GM12878 (cell line): ENCODE results near the gene MFN2. TPM values are rescaled to one million over a fixed set of nuclear protein-coding genes. Genes with fewer than 3 reads are reported as not detected.

Experiments used
- ATAC-seq: fragments of 200-7000 bp; cut with Tn5 transposase; 3 replicates; pipeline ENCODE4 v1.9.1; 2020; ENCODE audit warnings: mild to moderate bottlenecking, moderate library complexity
- BruUV-seq: library from RNA; stranded (reverse); fragments of 400-500 nt; replicated peaks from 2 replicates; lab custom pipeline; 2021; lab: Mats Ljungman, UMichigan
- CTCF ChIA-PET: fragments of 300-600 bp; sonication (Branson Sonifier 250); formaldehyde crosslinking; extraction: SDS; loops from one replicate; lab custom pipeline; 2021; ENCODE audit warnings: inconsistent platforms; lab: Yijun Ruan, JAX
- POLR2A ChIA-PET: fragments of 350-600 bp; formaldehyde crosslinking; extraction: SDS; loops from one replicate; lab custom pipeline; 2021; ENCODE audit warnings: inconsistent platforms; lab: Charles Lee
- RAD21 ChIA-PET: fragments of 300-600 bp; sonication (Branson Sonifier 250); formaldehyde crosslinking; loops from one replicate; lab custom pipeline; 2023; ENCODE audit warnings: antibody characterized with exemption; ENCODE audit not compliant: unreplicated experiment; lab: Charles Lee
- SMC1A ChIA-PET: fragments of 300-600 bp; sonication (Branson Sonifier 250); formaldehyde crosslinking; loops from one replicate; lab custom pipeline; 2023; ENCODE audit not compliant: unreplicated experiment, uncharacterized antibody; lab: Charles Lee
- DNase-seq: peaks from one replicate; pipeline ENCODE4 v3.0.0-alpha.2; 2011; ENCODE audit warnings: low read depth, low spot score
- FAIRE-seq: peaks from 3 replicates; lab custom pipeline; 2011; peaks lifted over from hg19 to GRCh38; lab: Jason Lieb, UNC
- H2AFZ ChIP-seq: 2 replicates; pipeline ENCODE4 v1.6.0; 2011; ENCODE audit warnings: low read depth, low read length, control low read depth; ENCODE audit not compliant: control insufficient read depth
- H3K27ac ChIP-seq: 2 replicates; pipeline ENCODE4 v1.5.1; 2011; ENCODE audit warnings: control low read depth; ENCODE audit not compliant: control insufficient read depth, insufficient read depth
- H3K27me3 ChIP-seq, 2 experiments: replicated peaks in 1 of 2; 2 replicates each; pipeline versions ENCODE4 v1.6.0 to v1.6.1; 2011; ENCODE audit warnings: low read length in 1 of 2; ENCODE audit not compliant: control insufficient read depth in 2 of 2, insufficient read depth in 2 of 2
- H3K36me3 ChIP-seq, 2 experiments: 2 replicates each; pipeline ENCODE4 v1.5.1; 2011; ENCODE audit warnings: low read length in 1 of 2; ENCODE audit not compliant: control insufficient read depth in 2 of 2, insufficient read depth in 2 of 2
- H3K4me1 ChIP-seq: 2 replicates; pipeline ENCODE4 v1.6.1; 2011; ENCODE audit warnings: mild to moderate bottlenecking, low read length, moderate library complexity, mixed read lengths; ENCODE audit not compliant: control insufficient read depth, insufficient read depth
- H3K4me2 ChIP-seq: 2 replicates; pipeline ENCODE4 v1.6.0; 2011; ENCODE audit warnings: control low read depth; ENCODE audit not compliant: control insufficient read depth, insufficient read depth
- H3K4me3 ChIP-seq: fragments of 200-600 bp; sonication (generic); 2 replicates; pipeline ENCODE4 v1.5.1; 2016
- H3K79me2 ChIP-seq: 2 replicates; pipeline ENCODE4 v1.6.0; 2011; ENCODE audit warnings: low read length; ENCODE audit not compliant: control insufficient read depth, insufficient read depth
- H3K9ac ChIP-seq: 2 replicates; pipeline ENCODE4 v1.8.0; 2011; ENCODE audit warnings: low read length, control low read depth, mixed read lengths; ENCODE audit not compliant: control insufficient read depth, insufficient read depth
- H3K9me3 ChIP-seq: replicated peaks from 3 replicates; pipeline ENCODE4 v1.5.1; 2011; ENCODE audit warnings: mild to moderate bottlenecking, low read length; ENCODE audit not compliant: control insufficient read depth, insufficient read depth
- H4K20me1 ChIP-seq: 2 replicates; pipeline ENCODE4 v1.6.0; 2011; ENCODE audit not compliant: control insufficient read depth, insufficient read depth
- BCL11A ChIP-seq: IDR thresholded peaks from 2 replicates; pipeline ENCODE4 v1.6.1; 2011; ENCODE audit warnings: low read depth, low read length
- EP300 ChIP-seq, 2 experiments: fragments of 150-350 bp in 1 of 2; IDR thresholded peaks; 2 replicates each; pipeline ENCODE4 v1.6.1; 2011 to 2012; ENCODE audit warnings: low read depth in 2 of 2, low read length in 2 of 2, borderline replicate concordance in 1 of 2, improper control_type of control experiment in 1 of 2, inconsistent platforms in 1 of 2; ENCODE audit not compliant: control insufficient read depth in 1 of 2
- MEF2A ChIP-seq: IDR thresholded peaks from 2 replicates; pipeline ENCODE4 v1.6.1; 2011; ENCODE audit warnings: low read depth, mild to moderate bottlenecking, low read length, moderate library complexity; ENCODE audit not compliant: insufficient read depth
- NFYB ChIP-seq: IDR thresholded peaks from 2 replicates; pipeline ENCODE4 v1.6.1; 2011; ENCODE audit warnings: low read depth, mild to moderate bottlenecking, low read length, improper control_type of control experiment, moderate library complexity; ENCODE audit not compliant: insufficient read depth
- RCOR1 ChIP-seq: conservative IDR thresholded peaks from 2 replicates; pipeline ENCODE4 v1.6.1; 2012; ENCODE audit warnings: low read depth, low read length, improper control_type of control experiment
- RFX5 ChIP-seq: IDR thresholded peaks from 2 replicates; pipeline ENCODE4 v1.6.1; 2011; ENCODE audit warnings: low read depth, low read length, improper control_type of control experiment
- ZBED1 ChIP-seq: IDR thresholded peaks from 2 replicates; pipeline ENCODE4 v1.6.1; 2016; ENCODE audit warnings: borderline replicate concordance
- WGBS: methylation state at CpG from one replicate; pipeline ENCODE4 v1.1.6; 2016; ENCODE audit warnings: low lambda C conversion rate; ENCODE audit not compliant: insufficient replicate concordance, insufficient coverage; ENCODE audit errors: missing lambda C conversion rate; 5-methylcytosine and 5-hydroxymethylcytosine counted together
- in situ Hi-C: fragments of 300-500 bp; cut with MboI; formaldehyde crosslinking; loops from 9 replicates; pipeline ENCODE4 v1.14.3; 2018; ENCODE audit warnings: mixed read lengths
- intact Hi-C: fragments of 100-400 bp; cut with micrococcal nuclease; formaldehyde crosslinking; loops from one replicate; pipeline ENCODE4 v1.14.2; 2022; ENCODE audit not compliant: unreplicated experiment
- polyA plus RNA-seq, 11 experiments: library from polyadenylated mRNA; depleted of rRNA in 4 of 11; unstranded in 6 of 11; stranded (reverse) in 5 of 11; fragments of >200 nt; fragmentation: Nextera tagmentation in 4 of 11; fragmentation: Illumina TruSeq in 1 of 11; extraction: Ambion mirVana in 4 of 11; extraction: Trizol in 1 of 11; gene quantifications; 1 replicate in 1 of 11; 2 replicates in 10 of 11; pipeline versions ENCODE4 v1.2.1 to v1.2.3, GENCODE V29; 2011 to 2016; ENCODE audit warnings: inconsistent platforms in 2 of 11, missing spikeins in 2 of 11, low read depth in 1 of 11
- total RNA-seq, 4 experiments: library from RNA; depleted of rRNA in 3 of 4; stranded (reverse); fragments of >200 nt in 3 of 4; fragmentation: Illumina TruSeq in 1 of 4; extraction: Trizol in 1 of 4; gene quantifications; 2 replicates each; pipeline versions ENCODE4 v1.2.1 to v1.2.3, GENCODE V29; 2013 to 2021
- TF ChIP-seq, protein P1 (sequence below): IDR thresholded peaks from 2 replicates; pipeline ENCODE4 v1.6.1; 2011; ENCODE audit warnings: low read depth, low read length, improper control_type of control experiment, borderline replicate concordance

Gene MFN2
- total and polyA plus RNA-seq, 10 of the 15 experiments (the other 5 are each of a cell fraction or from before 2014, with no cell fraction given): 5.3 to 64.4 (median 48.1) TPM

DNA sequence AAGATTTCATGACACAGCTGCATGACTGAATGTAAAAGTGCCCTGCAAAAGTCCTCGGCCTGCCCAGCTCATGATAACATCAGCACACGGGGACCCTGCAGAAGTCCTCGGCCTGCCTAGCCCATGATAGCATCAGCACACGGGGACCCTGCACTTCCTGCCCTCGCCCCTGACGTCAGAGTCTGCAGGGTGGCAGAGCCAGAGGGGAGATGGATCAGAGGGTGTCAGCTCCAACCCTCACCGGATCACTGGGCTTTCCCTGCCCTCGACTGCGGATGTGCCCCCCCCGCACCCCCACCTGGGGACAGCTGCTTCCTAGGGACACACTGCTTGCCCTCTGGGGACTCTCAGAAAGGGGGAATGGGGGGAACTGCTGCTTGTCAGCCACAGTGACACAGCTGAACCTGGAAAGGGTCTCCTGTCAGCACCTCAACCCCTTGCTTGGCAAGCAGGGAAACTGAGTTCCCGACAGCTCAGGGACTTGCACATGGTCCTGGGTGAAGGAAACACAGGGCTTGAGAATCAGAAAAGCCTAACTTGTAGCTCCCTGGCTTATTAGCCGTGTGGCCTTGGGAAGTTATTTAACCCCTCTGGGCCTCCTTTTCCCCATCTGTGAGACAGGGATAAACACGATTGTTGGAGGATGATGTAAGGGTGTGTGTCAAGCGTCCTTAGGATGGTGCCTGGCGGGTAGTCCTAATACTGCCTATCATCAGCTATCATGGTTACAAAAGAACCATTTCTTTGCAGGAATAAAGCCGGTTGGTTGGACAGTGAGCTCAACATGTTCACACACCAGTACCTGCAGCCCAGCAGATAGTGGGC lies 30.7 kb downstream of the MFN2 start:
- DNase-seq (no peak), FAIRE-seq (no peak), ATAC-seq (no peak)
- Histone ChIP-seq H3K79me2 (no peaks in the 10 kb centered on the region), H3K27me3 (no peaks in the 10 kb centered on the region), H3K4me3 (no peak overlapping the region), H2AFZ (no peak overlapping the region), H3K27ac (no peak overlapping the region), H3K9me3 (no peaks in the 10 kb centered on the region), H3K4me1 (peaks cover 7% of the 10 kb centered on the region), H3K4me2 (no peak overlapping the region)
- RAD21 ChIA-PET: interaction anchor here (0.9 kb wide), 1 partner anchor 20 kb away, joined by 3 read pairs; no protein-coding TSS in a partner anchor
- CTCF ChIA-PET: interaction anchor here (0.6 to 1.1 kb wide), 2 partner anchors 10 to 43 kb away, joined by 3 to 4 read pairs; no protein-coding TSS in a partner anchor
- in situ Hi-C loops: no loop called here
- POLR2A ChIA-PET: interaction anchor here (0.5 to 2.4 kb wide), 5 partner anchors 8 to 624 kb away, joined by 3 to 8 read pairs (median 5); partner anchors contain the start of gene MIIP
- SMC1A ChIA-PET: interaction anchor here (1.3 kb wide), 2 partner anchors 8 to 28 kb away, joined by 3 read pairs; partner anchors contain the start of gene MIIP
- WGBS: 95% methylated on average over 12 of the region's 16 CpGs
- TF ChIP-seq NFYB (no peak), EP300 (IDR thresholded peaks at IDR 0.05; ENCODE audit: borderline replicate concordance in 1 of 2, control insufficient read depth in 1 of 2, low read depth in 2 of 2, low read length in 2 of 2) (no peak), MEF2A (no peak), RCOR1 (no peak), RFX5 (no peak), ZBED1 (no peak), BCL11A (no peak)
- TF ChIP-seq, protein P1, sequence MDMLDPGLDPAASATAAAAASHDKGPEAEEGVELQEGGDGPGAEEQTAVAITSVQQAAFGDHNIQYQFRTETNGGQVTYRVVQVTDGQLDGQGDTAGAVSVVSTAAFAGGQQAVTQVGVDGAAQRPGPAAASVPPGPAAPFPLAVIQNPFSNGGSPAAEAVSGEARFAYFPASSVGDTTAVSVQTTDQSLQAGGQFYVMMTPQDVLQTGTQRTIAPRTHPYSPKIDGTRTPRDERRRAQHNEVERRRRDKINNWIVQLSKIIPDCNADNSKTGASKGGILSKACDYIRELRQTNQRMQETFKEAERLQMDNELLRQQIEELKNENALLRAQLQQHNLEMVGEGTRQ: no peak
- TF ChIP-seq, all 136 proteins: peak for 0
- Histone ChIP-seq H3K9ac (no peak overlapping the region), H3K36me3 (peaks cover 21 to 31% of the 10 kb centered on the region in 2 experiments), H4K20me1 (no peaks in the 10 kb centered on the region)
- no TSS peak for BruUV-seq
- intact Hi-C loops: no loop called here
